Neuronal stem cell (in vitro differentiated cells): Measurements from ENCODE around the gene NRG3.

Experiments
- DNase-seq: peaks from one replicate; pipeline ENCODE4 v3.0.0-alpha.2; 2013; ENCODE audit warnings: low spot score
- H2AFZ ChIP-seq: one replicate; pipeline ENCODE4 v1.6.1; 2013; ENCODE audit warnings: mild to moderate bottlenecking, low read length, inconsistent platforms
- H2AK5ac ChIP-seq: 2 replicates; pipeline ENCODE4 v1.6.1; 2013; ENCODE audit warnings: low read depth, mild to moderate bottlenecking, inconsistent platforms, low read length, moderate library complexity, mixed read lengths
- H2BK120ac ChIP-seq: 2 replicates; pipeline ENCODE4 v1.6.1; 2013; ENCODE audit warnings: low read depth, mild to moderate bottlenecking, inconsistent platforms, low read length, moderate library complexity, mixed read lengths
- H2BK12ac ChIP-seq: one replicate; pipeline ENCODE4 v1.6.1; 2013; ENCODE audit warnings: low read length, inconsistent platforms
- H2BK15ac ChIP-seq: 2 replicates; pipeline ENCODE4 v1.6.1; 2013; ENCODE audit warnings: mild to moderate bottlenecking, low read length, inconsistent platforms, mixed read lengths
- H2BK5ac ChIP-seq: one replicate; pipeline ENCODE4 v1.6.1; 2013; ENCODE audit warnings: inconsistent platforms, mild to moderate bottlenecking, low read length, moderate library complexity
- H3K14ac ChIP-seq: one replicate; pipeline ENCODE4 v1.6.1; 2013; ENCODE audit warnings: low read length, inconsistent platforms
- H3K18ac ChIP-seq: 2 replicates; pipeline ENCODE4 v1.6.1; 2013; ENCODE audit warnings: low read length, inconsistent platforms
- H3K23ac ChIP-seq: 2 replicates; pipeline ENCODE4 v1.6.1; 2013; ENCODE audit warnings: low read depth, mild to moderate bottlenecking, mixed read lengths, low read length, inconsistent platforms; ENCODE audit not compliant: poor library complexity
- H3K27ac ChIP-seq: replicated peaks from 3 replicates; pipeline ENCODE4 v1.5.1; 2013; ENCODE audit warnings: low read length, inconsistent platforms
- H3K27me3 ChIP-seq, 3 experiments: 2 replicates each; pipeline ENCODE4 v1.6.1; 2013; ENCODE audit warnings: low read length in 3 of 3, mild to moderate bottlenecking in 2 of 3, inconsistent platforms in 1 of 3, low read depth in 1 of 3, mixed read lengths in 1 of 3, moderate library complexity in 1 of 3; ENCODE audit not compliant: control insufficient read depth in 3 of 3, insufficient read depth in 3 of 3
- H3K36me3 ChIP-seq, 2 donors: replicated peaks in 1 of 2; 2 replicates each; pipeline ENCODE4 v1.6.1; 2013; ENCODE audit warnings: low read length in 2 of 2; ENCODE audit not compliant: control insufficient read depth in 2 of 2, insufficient read depth in 2 of 2
- H3K4ac ChIP-seq: 2 replicates; pipeline ENCODE4 v1.6.1; 2013; ENCODE audit warnings: inconsistent platforms, mild to moderate bottlenecking, low read length, moderate library complexity
- H3K4me1 ChIP-seq, 2 donors: 1 replicate in 1 of 2; 2 replicates in 1 of 2; pipeline ENCODE4 v1.6.1; 2013; ENCODE audit warnings: low read length in 2 of 2, low read depth in 1 of 2; ENCODE audit not compliant: control insufficient read depth in 2 of 2, insufficient read depth in 1 of 2
- H3K4me2 ChIP-seq: one replicate; pipeline ENCODE4 v1.6.1; 2013; ENCODE audit warnings: mild to moderate bottlenecking, low read length, inconsistent platforms; ENCODE audit not compliant: insufficient read depth, poor library complexity, severe bottlenecking
- H3K4me3 ChIP-seq, 2 donors: 2 replicates each; pipeline ENCODE4 v1.5.1; 2013; ENCODE audit warnings: low read length in 2 of 2, mild to moderate bottlenecking in 2 of 2, inconsistent platforms in 1 of 2, moderate library complexity in 1 of 2
- H3K79me1 ChIP-seq: one replicate; pipeline ENCODE4 v1.6.1; 2013; ENCODE audit warnings: low read depth, mild to moderate bottlenecking, inconsistent platforms, low read length, moderate library complexity
- H3K9ac ChIP-seq: one replicate; pipeline ENCODE4 v1.6.1; 2013; ENCODE audit warnings: mild to moderate bottlenecking, low read depth, low read length, inconsistent platforms; ENCODE audit not compliant: poor library complexity
- H3K9me3 ChIP-seq, 2 donors: replicated peaks in 1 of 2; 2 replicates each; pipeline versions ENCODE3 to v1.6.1; 2013; ENCODE audit warnings: low read length in 2 of 2, mild to moderate bottlenecking in 2 of 2, inconsistent platforms in 1 of 2, low read depth in 1 of 2, mixed read lengths in 1 of 2, moderate library complexity in 1 of 2; ENCODE audit not compliant: control insufficient read depth in 2 of 2, insufficient read depth in 1 of 2
- H4K8ac ChIP-seq: one replicate; pipeline ENCODE4 v1.6.1; 2013; ENCODE audit warnings: low read depth, mild to moderate bottlenecking, inconsistent platforms, low read length, moderate library complexity
- H4K91ac ChIP-seq: one replicate; pipeline ENCODE4 v1.6.1; 2013; ENCODE audit warnings: low read length, low read depth, mild to moderate bottlenecking, inconsistent platforms; ENCODE audit not compliant: poor library complexity
- WGBS, 2 donors: extraction: QIAGEN DNeasy Blood & Tissue Kit; methylation state at CpG; one replicate each; pipeline ENCODE4 v1.1.7; 2013; ENCODE audit warnings: missing lambda C conversion rate in 2 of 2, mixed read lengths in 1 of 2; ENCODE audit not compliant: insufficient read length in 2 of 2, insufficient replicate concordance in 1 of 2; ENCODE audit errors: extremely low coverage in 2 of 2; 5-methylcytosine and 5-hydroxymethylcytosine counted together

NRG3 gene

GRCh38 chr10:82496114-82496513 is 621.1 kb downstream of the NRG3 start:
- Histone ChIP-seq H3K4me1 (no peaks in the 10 kb centered on the region), H3K27me3 (no peaks in the 10 kb centered on the region), H3K14ac (no peak overlapping the region), H3K9me3 (no peaks in the 10 kb centered on the region), H2BK120ac (no peak overlapping the region), H3K18ac (no peak overlapping the region), H3K23ac (no peak overlapping the region), H2AK5ac (no peak overlapping the region), H3K4ac (no peak overlapping the region), H3K9ac (no peak overlapping the region), H4K91ac (no peak overlapping the region), H3K4me3 (no peak overlapping the region), H3K4me2 (no peak overlapping the region), H3K79me1 (no peaks in the 10 kb centered on the region), H4K8ac (no peak overlapping the region), H2AFZ (no peak overlapping the region), H3K27ac (no peak overlapping the region), H2BK15ac (no peak overlapping the region), H2BK12ac (no peak overlapping the region), H3K36me3 (no peaks in the 10 kb centered on the region), H2BK5ac (no peak overlapping the region)
- no peak for DNase-seq
- 100% methylated on average over 1 of the region's 1 CpG for WGBS, 2 donors

- no peaks in the 10 kb centered on the region for H3K79me1 ChIP-seq
- no peak overlapping the region for H3K27ac ChIP-seq
- no peak overlapping the region for H2AK5ac ChIP-seq
- H3K9ac ChIP-seq, result no peak overlapping the region
- no peak overlapping the region for H3K18ac ChIP-seq
- H4K91ac ChIP-seq, result no peak overlapping the region
- H2BK12ac ChIP-seq, result no peak overlapping the region
- H3K4me1 ChIP-seq, result no peaks in the 10 kb centered on the region
- H3K36me3 ChIP-seq, result no peaks in the 10 kb centered on the region
- H3K4ac ChIP-seq, result no peak overlapping the region
- DNase-seq, result no peak
- no peak overlapping the region for H3K4me3 ChIP-seq
- H2AFZ ChIP-seq, result no peak overlapping the region
- H3K9me3 ChIP-seq, result no peaks in the 10 kb centered on the region
- H3K14ac ChIP-seq, result no peak overlapping the region
- H3K23ac ChIP-seq, result no peak overlapping the region
- no peak overlapping the region for H4K8ac ChIP-seq
- H2BK5ac ChIP-seq, result no peak overlapping the region
- H2BK15ac ChIP-seq, result no peak overlapping the region
- no CpG with 5 or more reads among the region's 2 CpGs for WGBS, 2 donors
- no peak overlapping the region for H3K4me2 ChIP-seq
- H2BK120ac ChIP-seq, result no peak overlapping the region
- no peaks in the 10 kb centered on the region for H3K27me3 ChIP-seq
These were observed 622.4 kb downstream of the NRG3 start for GRCh38 chr10:82497439-82497838.

GRCh38 chr10:82498976-82499375 is 624.0 kb downstream of the NRG3 start:
- Histone ChIP-seq H3K4me2 (no peak overlapping the region), H4K91ac (no peak overlapping the region), H4K8ac (no peak overlapping the region), H3K27ac (no peak overlapping the region), H2BK120ac (no peak overlapping the region), H3K27me3 (no peaks in the 10 kb centered on the region), H3K9ac (no peak overlapping the region), H3K4me3 (no peak overlapping the region), H3K36me3 (no peaks in the 10 kb centered on the region), H2BK15ac (no peak overlapping the region), H3K14ac (no peak overlapping the region), H2AK5ac (no peak overlapping the region), H2BK12ac (no peak overlapping the region), H2BK5ac (no peak overlapping the region), H3K79me1 (no peaks in the 10 kb centered on the region), H2AFZ (no peak overlapping the region), H3K4ac (no peak overlapping the region), H3K4me1 (no peaks in the 10 kb centered on the region), H3K23ac (no peak overlapping the region), H3K18ac (no peak overlapping the region), H3K9me3 (no peaks in the 10 kb centered on the region)
- DNase-seq, result no peak

- Histone ChIP-seq H2BK15ac (no peak overlapping the region), H4K8ac (no peak overlapping the region)
- WGBS, 2 donors, result no CpG with 5 or more reads among the region's 3 CpGs
These were observed 630.0 kb downstream of the NRG3 start for GRCh38 chr10:82505009-82505408.

More at GRCh38 chr10:82505009-82505408, 630.0 kb downstream of the NRG3 start:
- H3K4ac ChIP-seq, result no peak overlapping the region
- no peak overlapping the region for H3K4me2 ChIP-seq
- no peak overlapping the region for H2AFZ ChIP-seq
- H3K27ac ChIP-seq, result no peak overlapping the region
- no peak for DNase-seq
- no peaks in the 10 kb centered on the region for H3K36me3 ChIP-seq
- no peak overlapping the region for H2AK5ac ChIP-seq
- no peak overlapping the region for H4K91ac ChIP-seq
- H3K4me1 ChIP-seq, result no peaks in the 10 kb centered on the region
- no peak overlapping the region for H2BK12ac ChIP-seq
- no peak overlapping the region for H3K18ac ChIP-seq
- no peak overlapping the region for H3K9ac ChIP-seq
- no peaks in the 10 kb centered on the region for H3K27me3 ChIP-seq
- no peak overlapping the region for H3K14ac ChIP-seq
- no peak overlapping the region for H3K23ac ChIP-seq
- no peak overlapping the region for H2BK5ac ChIP-seq
- no peaks in the 10 kb centered on the region for H3K9me3 ChIP-seq
- H3K4me3 ChIP-seq, result no peak overlapping the region
- H2BK120ac ChIP-seq, result no peak overlapping the region
- H3K79me1 ChIP-seq, result no peaks in the 10 kb centered on the region
